ENCODE data around the gene TEX101.

DNA sequence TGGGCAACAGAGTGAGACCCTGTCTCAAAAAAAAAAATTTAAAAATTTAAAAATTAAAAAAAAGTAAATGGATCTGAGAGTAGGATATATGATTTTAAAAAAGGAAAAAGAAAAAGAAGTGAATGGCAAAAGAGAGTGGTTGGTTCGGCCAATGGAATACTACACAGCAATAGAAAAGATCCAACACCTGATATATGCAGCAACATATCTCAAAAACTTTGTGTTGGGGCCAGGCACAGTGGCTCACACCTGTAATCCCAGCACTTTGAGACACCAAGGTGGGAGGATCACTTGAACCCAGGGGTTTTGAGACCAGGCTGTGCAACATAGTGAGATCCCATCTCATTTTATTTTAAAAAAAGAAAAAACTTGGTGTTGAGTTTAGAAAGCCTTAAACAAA is 52.1 kb downstream of the TEX101 start:
- TF ChIP-seq, protein P1, sequence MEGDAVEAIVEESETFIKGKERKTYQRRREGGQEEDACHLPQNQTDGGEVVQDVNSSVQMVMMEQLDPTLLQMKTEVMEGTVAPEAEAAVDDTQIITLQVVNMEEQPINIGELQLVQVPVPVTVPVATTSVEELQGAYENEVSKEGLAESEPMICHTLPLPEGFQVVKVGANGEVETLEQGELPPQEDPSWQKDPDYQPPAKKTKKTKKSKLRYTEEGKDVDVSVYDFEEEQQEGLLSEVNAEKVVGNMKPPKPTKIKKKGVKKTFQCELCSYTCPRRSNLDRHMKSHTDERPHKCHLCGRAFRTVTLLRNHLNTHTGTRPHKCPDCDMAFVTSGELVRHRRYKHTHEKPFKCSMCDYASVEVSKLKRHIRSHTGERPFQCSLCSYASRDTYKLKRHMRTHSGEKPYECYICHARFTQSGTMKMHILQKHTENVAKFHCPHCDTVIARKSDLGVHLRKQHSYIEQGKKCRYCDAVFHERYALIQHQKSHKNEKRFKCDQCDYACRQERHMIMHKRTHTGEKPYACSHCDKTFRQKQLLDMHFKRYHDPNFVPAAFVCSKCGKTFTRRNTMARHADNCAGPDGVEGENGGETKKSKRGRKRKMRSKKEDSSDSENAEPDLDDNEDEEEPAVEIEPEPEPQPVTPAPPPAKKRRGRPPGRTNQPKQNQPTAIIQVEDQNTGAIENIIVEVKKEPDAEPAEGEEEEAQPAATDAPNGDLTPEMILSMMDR (conservative IDR thresholded peaks at IDR 0.05), result no peak
- no peak for TF ChIP-seq EZH2 (IDR thresholded peaks at IDR 0.05; ENCODE audit: low read depth)
